ENCODE results near the gene CCDC51. TPM values are rescaled to one million over a fixed set of nuclear protein-coding genes. Genes with fewer than 3 reads are reported as not detected.

The CCDC51 gene
- total and polyA plus RNA-seq, 10 donors = 8.4 to 22.2 (median 15.0) TPM

GRCh38 chr3:48410205-48411040 is 29.5 kb downstream of the CCDC51 start:
- peaks cover 0 to 14% (median 0%) of the 10 kb centered on the region in 6 donors for H3K4me1 ChIP-seq
- DNase-seq = peak; percentile 40
- H3K27ac ChIP-seq = no peak overlapping the region
- intact Hi-C loops (cut with DNase I; ENCODE audit: low total_unique reads) = no loop called here
- TF ChIP-seq POLR2A (IDR thresholded peaks at IDR 0.05) (no peak), CTCF (IDR thresholded peaks at IDR 0.05 in 8 of 11, conservative IDR thresholded peaks at IDR 0.05 in 3 of 11) (no peak), POLR2AphosphoS5 (IDR thresholded peaks at IDR 0.05) (no peak)
- H3K27me3 ChIP-seq (replicated peaks in 1 of 7) = no peaks in the 10 kb centered on the region
- H3K36me3 ChIP-seq = peaks cover 0 to 86% (median 23%) of the 10 kb centered on the region in 6 donors
- no peak overlapping the region for H3K4me3 ChIP-seq
- no peaks in the 10 kb centered on the region for H3K9me3 ChIP-seq
- 85 to 95% (median 91%) methylated on average over 7 to 16 of the region's 16 CpGs for WGBS, 5 donors

GRCh38 chr3:48409291-48410201 is 30.4 kb downstream of the CCDC51 start:
- intact Hi-C loops (cut with DNase I; ENCODE audit: low total_unique reads) = no loop called here
- Histone ChIP-seq H3K36me3 (peaks cover 0 to 83% (median 17%) of the 10 kb centered on the region in 6 donors), H3K27ac (no peak overlapping the region), H3K27me3 (replicated peaks in 1 of 7) (no peaks in the 10 kb centered on the region), H3K4me3 (no peak overlapping the region), H3K4me1 (peaks cover 0 to 18% (median 3%) of the 10 kb centered on the region in 6 donors), H3K9me3 (no peaks in the 10 kb centered on the region)
- peak; percentile 66 for DNase-seq
- WGBS, 5 donors = 89 to 94% (median 91%) methylated on average over 28 to 31 of the region's 31 CpGs
- TF ChIP-seq CTCF (IDR thresholded peaks at IDR 0.05 in 8 of 11, conservative IDR thresholded peaks at IDR 0.05 in 3 of 11) (no peak), POLR2A (IDR thresholded peaks at IDR 0.05) (no peak), POLR2AphosphoS5 (IDR thresholded peaks at IDR 0.05) (no peak)

GRCh38 chr3:48408823-48409281 is 31.1 kb downstream of the CCDC51 start:
- TF ChIP-seq POLR2A (IDR thresholded peaks at IDR 0.05) = no peak
- TF ChIP-seq CTCF (IDR thresholded peaks at IDR 0.05 in 8 of 11, conservative IDR thresholded peaks at IDR 0.05 in 3 of 11) = no peak
- TF ChIP-seq POLR2AphosphoS5 (IDR thresholded peaks at IDR 0.05) = no peak
- H3K27ac ChIP-seq = peak overlapping the region in 2 of 8 donors; percentile 71 to 72
- intact Hi-C loops (cut with DNase I; ENCODE audit: low total_unique reads) = no loop called here

More at GRCh38 chr3:48408823-48409281, 31.1 kb downstream of the CCDC51 start:
- no peak overlapping the region for H3K4me3 ChIP-seq
- peak; percentile 55 for DNase-seq
- H3K9me3 ChIP-seq = no peaks in the 10 kb centered on the region
- 75 to 90% (median 78%) methylated on average over 4 of the region's 4 CpGs for WGBS, 5 donors
- peaks cover 0 to 76% (median 16%) of the 10 kb centered on the region in 6 donors for H3K36me3 ChIP-seq
- H3K4me1 ChIP-seq = peaks cover 0 to 25% (median 10%) of the 10 kb centered on the region in 6 donors
- H3K27me3 ChIP-seq (replicated peaks in 1 of 7) = no peaks in the 10 kb centered on the region
